BJ (cell line): Measurements from ENCODE around the gene LRMDA. TPM values are rescaled to one million over a fixed set of nuclear protein-coding genes. Genes with fewer than 3 reads are reported as not detected.

Source experiments
- CTCF ChIA-PET: fragments of 350-600 bp; formaldehyde crosslinking; extraction: SDS; loops from one replicate; lab custom pipeline; 2021; ENCODE audit warnings: antibody characterized with exemption, inconsistent platforms; lab: Yijun Ruan, JAX
- POLR2A ChIA-PET: fragments of 300-600 bp; sonication (Branson Sonifier 250); formaldehyde crosslinking; extraction: SDS; loops from one replicate; lab custom pipeline; 2021; ENCODE audit warnings: antibody characterized with exemption; lab: Charles Lee
- DNase-seq: peaks from one replicate; pipeline ENCODE4 v3.0.0-alpha.2; 2011; ENCODE audit warnings: low read depth
- H3K27me3 ChIP-seq: 2 replicates; pipeline ENCODE4 v1.6.0; 2011; ENCODE audit warnings: low read length; ENCODE audit not compliant: control insufficient read depth, insufficient read depth
- H3K36me3 ChIP-seq: 2 replicates; pipeline ENCODE4 v1.5.1; 2011; ENCODE audit warnings: low read length; ENCODE audit not compliant: control insufficient read depth, insufficient read depth
- H3K4me3 ChIP-seq: 2 replicates; pipeline ENCODE4 v1.5.1; 2011; ENCODE audit warnings: low read depth, mild to moderate bottlenecking, control low read depth, low read length
- CTCF ChIP-seq: IDR thresholded peaks from 2 replicates; pipeline ENCODE4 v1.5.1; 2011; ENCODE audit warnings: low read depth, mild to moderate bottlenecking, control low read depth, inconsistent platforms, low read length, moderate library complexity; ENCODE audit not compliant: insufficient read depth
- polyA plus RNA-seq: library from polyadenylated mRNA; depleted of rRNA; stranded (reverse); fragments of >200 nt; gene quantifications from 2 replicates; pipeline ENCODE4 v1.2.3, GENCODE V29; 2011

LRMDA gene
- polyA plus RNA-seq, 1 experiment = not detected

GRCh38 chr10:75956624-75957023 lies 525.2 kb downstream of the LRMDA start:
- Histone ChIP-seq H3K27me3 (no peaks in the 10 kb centered on the region), H3K4me3 (no peak overlapping the region), H3K36me3 (no peaks in the 10 kb centered on the region)
- no peak for TF ChIP-seq CTCF
- ChIA-PET CTCF (interaction anchor here (1.2 kb wide), 1 partner anchor 11 kb away, joined by 3 read pairs; no protein-coding TSS in a partner anchor), POLR2A (no interaction called here)
- no peak for DNase-seq

DNA sequence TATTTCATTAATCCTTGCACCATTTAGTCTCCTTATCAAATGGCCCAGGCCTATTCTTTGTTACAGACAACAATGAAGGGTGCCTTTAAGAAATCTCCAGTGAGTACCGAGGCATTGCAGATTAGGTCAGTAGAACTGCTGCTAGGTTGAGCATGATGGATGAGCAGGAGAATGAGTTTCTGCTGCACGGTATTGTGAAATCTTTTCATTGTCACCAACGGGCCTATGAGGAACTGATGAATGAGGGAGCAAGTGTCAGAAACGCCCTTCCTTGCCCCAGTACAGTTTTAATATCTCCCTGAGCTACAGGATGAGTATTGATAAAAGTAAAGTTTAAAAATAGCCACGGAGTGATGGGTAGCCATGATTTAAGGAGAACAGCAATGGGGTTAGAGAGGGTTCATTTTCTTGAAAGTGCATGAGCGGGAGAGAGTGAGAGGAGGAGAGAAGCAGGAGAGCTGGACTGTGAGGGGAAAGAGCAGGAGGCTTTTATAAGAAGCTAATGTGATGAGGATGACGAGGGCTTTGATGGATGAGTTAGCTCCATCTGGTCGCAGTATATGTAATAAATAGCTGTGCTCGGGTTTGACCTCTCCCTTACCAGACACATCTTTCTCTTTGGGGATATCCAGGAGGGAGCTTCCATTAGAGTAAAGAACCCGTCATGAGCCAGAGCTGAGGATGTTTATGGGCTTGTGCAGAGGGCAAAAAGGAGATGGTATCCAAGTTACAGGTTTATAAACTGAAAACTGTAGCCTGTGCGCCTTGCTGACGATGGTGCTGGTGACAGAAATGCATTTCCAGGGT lies 526.1 kb downstream of the LRMDA start:
- ChIA-PET CTCF (no interaction called here), POLR2A (no interaction called here)
- no peak for DNase-seq

DNA sequence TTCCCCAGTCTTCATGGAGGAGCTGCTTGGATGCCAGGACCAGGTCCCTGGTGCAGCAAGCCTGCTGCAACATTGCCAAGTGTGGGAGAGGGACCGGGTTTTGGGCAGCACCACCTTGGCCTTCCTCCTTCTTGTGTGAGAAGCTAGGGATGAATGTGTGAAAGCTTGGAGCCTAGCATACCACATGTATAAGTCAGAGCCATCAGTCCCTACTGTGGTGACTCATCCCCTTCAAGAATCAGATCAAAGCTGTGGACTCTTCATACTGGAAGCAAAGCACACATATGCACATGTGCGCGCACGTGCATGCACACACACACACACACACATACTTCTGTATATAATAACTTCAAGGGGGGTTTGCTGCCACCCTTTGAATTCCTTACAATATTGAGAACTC lies 527.8 kb downstream of the LRMDA start:
- Histone ChIP-seq H3K36me3 (no peaks in the 10 kb centered on the region), H3K27me3 (no peaks in the 10 kb centered on the region), H3K4me3 (no peak overlapping the region)
- DNase-seq = peak; percentile 24
- ChIA-PET POLR2A (interaction anchor here (0.7 kb wide), 1 partner anchor 18 kb away, joined by 5 read pairs; no protein-coding TSS in a partner anchor), CTCF (interaction anchor here (1.2 kb wide), 1 partner anchor 28 kb away, joined by 3 read pairs; no protein-coding TSS in a partner anchor)
- no peak for TF ChIP-seq CTCF

More for the DNA sequence above, 526.1 kb downstream of the LRMDA start:
- Histone ChIP-seq H3K36me3 (no peaks in the 10 kb centered on the region), H3K4me3 (no peak overlapping the region), H3K27me3 (no peaks in the 10 kb centered on the region)
- TF ChIP-seq CTCF = no peak

DNA sequence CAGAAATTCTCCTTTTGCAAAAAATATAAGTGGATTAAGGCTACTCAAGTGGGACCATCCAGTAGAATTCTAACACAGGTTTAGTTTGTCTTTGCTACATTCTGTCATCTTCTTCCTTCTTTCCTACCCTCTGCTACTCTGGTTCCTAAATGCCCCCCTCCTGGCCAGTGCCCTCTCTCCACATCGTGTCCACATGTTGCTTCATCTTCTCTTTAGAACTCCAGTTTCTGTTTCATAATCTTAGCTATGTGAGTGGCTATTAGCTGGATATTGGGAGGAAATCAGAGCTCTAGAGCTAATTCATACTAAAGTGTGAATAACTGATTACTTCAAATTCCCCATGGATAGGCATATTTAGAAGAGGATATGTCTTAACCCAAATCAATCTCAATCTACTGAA lies 528.5 kb downstream of the LRMDA start:
- DNase-seq = no peak
- no peak overlapping the region for H3K4me3 ChIP-seq
- ChIA-PET POLR2A (no interaction called here), CTCF (interaction anchor here (1.2 kb wide), 2 partner anchors 9 to 27 kb away, joined by 3 to 4 read pairs; no protein-coding TSS in a partner anchor)
- H3K36me3 ChIP-seq = no peaks in the 10 kb centered on the region
- no peaks in the 10 kb centered on the region for H3K27me3 ChIP-seq
- no peak for TF ChIP-seq CTCF

DNA sequence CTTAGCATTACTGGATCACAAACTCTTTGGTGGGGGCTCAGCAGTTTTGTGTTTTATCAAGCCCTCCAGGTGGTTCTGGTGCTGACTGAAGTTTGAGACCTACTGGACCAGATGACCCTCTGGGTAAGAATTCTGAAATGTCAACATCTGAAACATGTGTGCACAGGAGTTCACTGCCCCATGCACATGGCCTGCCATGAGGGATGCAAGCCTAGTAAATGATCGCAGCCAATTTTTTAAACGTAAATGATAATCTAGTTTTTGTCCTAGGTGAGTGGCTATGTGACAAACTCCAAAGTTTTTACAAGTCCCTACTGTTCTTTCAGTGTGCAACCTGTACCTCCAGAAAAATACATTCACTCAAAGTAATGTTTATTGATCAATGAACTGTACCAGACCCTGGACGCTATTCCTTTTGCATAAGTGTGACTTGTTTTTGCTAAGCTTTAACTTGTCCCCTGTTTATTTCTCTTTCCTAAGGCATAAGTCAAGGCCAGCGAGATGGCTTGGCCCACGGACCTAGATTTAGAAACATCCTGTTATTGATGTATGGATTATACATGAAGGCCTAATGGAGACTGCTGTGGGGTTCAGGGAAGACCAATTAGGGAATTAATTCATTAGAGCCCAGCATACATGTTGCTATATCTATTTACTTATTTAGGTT lies 531.1 kb downstream of the LRMDA start:
- Histone ChIP-seq H3K4me3 (no peak overlapping the region), H3K36me3 (no peaks in the 10 kb centered on the region), H3K27me3 (no peaks in the 10 kb centered on the region)
- CTCF ChIA-PET = no interaction called here
- POLR2A ChIA-PET = no interaction called here
- no peak for DNase-seq
- no peak for TF ChIP-seq CTCF
